WI38 (cell line): Measurements from ENCODE around the gene ABCA2.

Experiments used
- H3K4me3 ChIP-seq: 2 replicates; pipeline ENCODE4 v1.5.1; 2011; ENCODE audit warnings: low read depth, mild to moderate bottlenecking, control low read depth, low read length
- TF ChIP-seq, protein P1 (sequence below): IDR thresholded peaks from 2 replicates; pipeline ENCODE4 v1.5.1; 2012; ENCODE audit warnings: low read depth, mild to moderate bottlenecking, control low read depth, low read length

ABCA2 gene

GRCh38 chr9:137053944-137054931 lies 26.2 kb upstream of the ABCA2 start, which contains the start of gene ENTPD2:
TSS of gene ENTPD2 (minus strand) at chr9:137054061. CDS start at chr9:137053997, 64 bp downstream.
- TF ChIP-seq, protein P1, sequence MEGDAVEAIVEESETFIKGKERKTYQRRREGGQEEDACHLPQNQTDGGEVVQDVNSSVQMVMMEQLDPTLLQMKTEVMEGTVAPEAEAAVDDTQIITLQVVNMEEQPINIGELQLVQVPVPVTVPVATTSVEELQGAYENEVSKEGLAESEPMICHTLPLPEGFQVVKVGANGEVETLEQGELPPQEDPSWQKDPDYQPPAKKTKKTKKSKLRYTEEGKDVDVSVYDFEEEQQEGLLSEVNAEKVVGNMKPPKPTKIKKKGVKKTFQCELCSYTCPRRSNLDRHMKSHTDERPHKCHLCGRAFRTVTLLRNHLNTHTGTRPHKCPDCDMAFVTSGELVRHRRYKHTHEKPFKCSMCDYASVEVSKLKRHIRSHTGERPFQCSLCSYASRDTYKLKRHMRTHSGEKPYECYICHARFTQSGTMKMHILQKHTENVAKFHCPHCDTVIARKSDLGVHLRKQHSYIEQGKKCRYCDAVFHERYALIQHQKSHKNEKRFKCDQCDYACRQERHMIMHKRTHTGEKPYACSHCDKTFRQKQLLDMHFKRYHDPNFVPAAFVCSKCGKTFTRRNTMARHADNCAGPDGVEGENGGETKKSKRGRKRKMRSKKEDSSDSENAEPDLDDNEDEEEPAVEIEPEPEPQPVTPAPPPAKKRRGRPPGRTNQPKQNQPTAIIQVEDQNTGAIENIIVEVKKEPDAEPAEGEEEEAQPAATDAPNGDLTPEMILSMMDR: no peak
- no peak within 1 kb of the TSS for H3K4me3 ChIP-seq

- TF ChIP-seq, protein P1: no peak
- H3K4me3 ChIP-seq: no peak overlapping the region
Measured at GRCh38 chr9:137052998-137053943, 25.2 kb upstream of the ABCA2 start.

GRCh38 chr9:137052293-137052692 lies 24.3 kb upstream of the ABCA2 start:
- TF ChIP-seq, protein P1: no peak
- H3K4me3 ChIP-seq: no peak overlapping the region

GRCh38 chr9:137051145-137051724 lies 23.2 kb upstream of the ABCA2 start:
- TF ChIP-seq, protein P1: no peak
- H3K4me3 ChIP-seq: no peak overlapping the region

DNA sequence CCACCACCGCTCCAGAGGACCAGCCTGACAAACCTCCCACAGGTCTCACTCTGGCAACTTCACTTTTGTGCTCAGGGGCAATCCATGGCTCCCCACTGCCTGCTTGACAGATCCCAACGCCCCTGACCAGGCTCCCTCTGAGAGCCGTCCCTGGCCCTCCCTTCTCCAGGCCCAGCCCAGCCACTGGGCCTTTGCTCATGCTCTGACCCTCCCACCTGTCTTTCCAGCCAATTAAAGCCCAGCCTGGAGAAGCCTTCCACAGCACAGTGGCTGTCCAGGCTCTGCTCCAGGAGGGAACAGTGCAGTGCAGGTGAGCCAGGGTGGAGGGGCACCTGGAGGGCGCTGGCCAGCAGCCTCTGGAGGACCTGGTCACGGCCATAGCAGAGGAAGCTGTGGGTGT lies 22.5 kb upstream of the ABCA2 start:
- TF ChIP-seq, protein P1: no peak
- H3K4me3 ChIP-seq: no peak overlapping the region

GRCh38 chr9:137049544-137050449 lies 21.8 kb upstream of the ABCA2 start:
- H3K4me3 ChIP-seq: no peak overlapping the region
- TF ChIP-seq, protein P1: 0 out of 2 replicates have a peak, but pooled peaks have one; percentile 28
